MM.1S (cell line): ENCODE results near the gene SEMA6C.

Experiments
- DNase-seq: peaks from one replicate; pipeline ENCODE4 v3.0.0-alpha.2; 2015
- H2AFZ ChIP-seq: fragments of 300-600 bp; sonication (generic); 2 replicates; pipeline ENCODE4 v1.6.0; 2016; ENCODE audit warnings: antibody characterized with exemption, low read length
- H3F3A ChIP-seq: fragments of 300-600 bp; sonication (generic); 2 replicates; pipeline ENCODE4 v1.6.1; 2016; ENCODE audit warnings: mild to moderate bottlenecking, antibody characterized with exemption, low read length, moderate library complexity, mixed read lengths; ENCODE audit not compliant: insufficient read depth
- H3K27ac ChIP-seq: fragments of 300-600 bp; sonication (generic); 2 replicates; pipeline ENCODE4 v1.5.1; 2016; ENCODE audit warnings: mild to moderate bottlenecking, low read length
- H3K27me3 ChIP-seq: fragments of 300-600 bp; sonication (generic); replicated peaks from 2 replicates; pipeline ENCODE4 v1.6.0; 2016; ENCODE audit warnings: low read length; ENCODE audit not compliant: insufficient read depth
- H3K36me3 ChIP-seq: fragments of 300-600 bp; sonication (generic); replicated peaks from 2 replicates; pipeline ENCODE4 v1.6.1; 2016; ENCODE audit warnings: mild to moderate bottlenecking, low read length, mixed read lengths; ENCODE audit not compliant: insufficient read depth
- H3K4me1 ChIP-seq: fragments of 300-600 bp; sonication (generic); 2 replicates; pipeline ENCODE4 v1.6.1; 2016; ENCODE audit warnings: low read length, mixed read lengths
- H3K4me2 ChIP-seq: fragments of 300-600 bp; sonication (generic); 2 replicates; pipeline ENCODE4 v1.6.0; 2016; ENCODE audit warnings: low read depth, low read length
- H3K4me3 ChIP-seq: fragments of 300-600 bp; sonication (generic); 2 replicates; pipeline ENCODE4 v1.5.1; 2016; ENCODE audit warnings: low read length, mixed read lengths
- H3K79me2 ChIP-seq: fragments of 300-600 bp; sonication (generic); 2 replicates; pipeline ENCODE4 v1.6.1; 2016; ENCODE audit warnings: mixed run types, low read length, mixed read lengths
- H3K9ac ChIP-seq: fragments of 300-600 bp; sonication (generic); 2 replicates; pipeline ENCODE4 v1.6.1; 2016; ENCODE audit warnings: low read length, mixed read lengths
- H3K9me2 ChIP-seq: fragments of 300-600 bp; sonication (generic); replicated peaks from 2 replicates; pipeline ENCODE4 v1.6.1; 2016; ENCODE audit warnings: mild to moderate bottlenecking, low read length, mixed read lengths; ENCODE audit not compliant: insufficient read depth
- H3K9me3 ChIP-seq: fragments of 300-600 bp; sonication (generic); replicated peaks from 2 replicates; pipeline ENCODE4 v1.6.1; 2016; ENCODE audit warnings: mild to moderate bottlenecking, low read length, mixed read lengths; ENCODE audit not compliant: insufficient read depth
- H4K20me1 ChIP-seq: fragments of 300-600 bp; sonication (generic); 2 replicates; pipeline ENCODE4 v1.6.1; 2016; ENCODE audit warnings: mild to moderate bottlenecking, low read length, moderate library complexity, mixed read lengths; ENCODE audit not compliant: insufficient read depth
- CTCF ChIP-seq: fragments of 300-600 bp; sonication (generic); IDR thresholded peaks from 2 replicates; pipeline ENCODE4 v1.5.1; 2016; ENCODE audit warnings: antibody characterized with exemption, low read length, mixed read lengths
- EZH2 ChIP-seq: fragments of 300-600 bp; sonication (generic); optimal IDR thresholded peaks from 2 replicates; pipeline ENCODE3; 2017; ENCODE audit warnings: low read depth, mild to moderate bottlenecking, antibody characterized with exemption, low read length, mixed read lengths
- EZH2phosphoT487 ChIP-seq: fragments of 300-600 bp; sonication (generic); IDR thresholded peaks from 2 replicates; pipeline ENCODE4 v1.6.1; 2018; ENCODE audit warnings: antibody characterized with exemption, low read length

The SEMA6C gene

GRCh38 chr1:151133018-151133806 lies 13.2 kb downstream of the SEMA6C start:
- peaks cover 32% of the 10 kb centered on the region for H3K27me3 ChIP-seq
- H3K9me3 ChIP-seq, result no peaks in the 10 kb centered on the region
- H3K9ac ChIP-seq, result no peak overlapping the region
- no peak overlapping the region for H3K4me2 ChIP-seq
- H3K27ac ChIP-seq, result no peak overlapping the region
- no peaks in the 10 kb centered on the region for H3K36me3 ChIP-seq
- no peak overlapping the region for H3K4me3 ChIP-seq
- no peak for DNase-seq
- TF ChIP-seq EZH2phosphoT487, result no peak
- no peak for TF ChIP-seq CTCF
- TF ChIP-seq EZH2, result no peak
- no peaks in the 10 kb centered on the region for H3F3A ChIP-seq
- peaks cover 9% of the 10 kb centered on the region for H3K4me1 ChIP-seq
- no peaks in the 10 kb centered on the region for H4K20me1 ChIP-seq
- no peaks in the 10 kb centered on the region for H3K9me2 ChIP-seq
- no peaks in the 10 kb centered on the region for H3K79me2 ChIP-seq
- H2AFZ ChIP-seq, result no peak overlapping the region

- H3K27me3 ChIP-seq, result peaks cover 31% of the 10 kb centered on the region
- DNase-seq, result no peak
- no peak overlapping the region for H2AFZ ChIP-seq
- H3K4me2 ChIP-seq, result no peak overlapping the region
- H3K4me3 ChIP-seq, result no peak overlapping the region
- H3F3A ChIP-seq, result no peaks in the 10 kb centered on the region
- no peaks in the 10 kb centered on the region for H3K36me3 ChIP-seq
- H3K79me2 ChIP-seq, result no peaks in the 10 kb centered on the region
- no peaks in the 10 kb centered on the region for H3K9me2 ChIP-seq
- H3K9me3 ChIP-seq, result no peaks in the 10 kb centered on the region
- H3K9ac ChIP-seq, result no peak overlapping the region
- H3K4me1 ChIP-seq, result peaks cover 9% of the 10 kb centered on the region
- H3K27ac ChIP-seq, result no peak overlapping the region
- TF ChIP-seq EZH2phosphoT487 (no peak), EZH2 (no peak), CTCF (no peak)
- no peaks in the 10 kb centered on the region for H4K20me1 ChIP-seq
These were observed 14.0 kb downstream of the SEMA6C start for GRCh38 chr1:151132335-151133017.

- H3K9me2 ChIP-seq, result no peaks in the 10 kb centered on the region
- H3K4me1 ChIP-seq, result peaks cover 9% of the 10 kb centered on the region
- H2AFZ ChIP-seq, result no peak overlapping the region
- H3K27ac ChIP-seq, result no peak overlapping the region
- no peaks in the 10 kb centered on the region for H3F3A ChIP-seq
- no peaks in the 10 kb centered on the region for H3K9me3 ChIP-seq
- H4K20me1 ChIP-seq, result no peaks in the 10 kb centered on the region
- H3K27me3 ChIP-seq, result peaks cover 31% of the 10 kb centered on the region
- H3K4me2 ChIP-seq, result no peak overlapping the region
- DNase-seq, result no peak
- H3K36me3 ChIP-seq, result no peaks in the 10 kb centered on the region
- no peak overlapping the region for H3K9ac ChIP-seq
- H3K79me2 ChIP-seq, result no peaks in the 10 kb centered on the region
- no peak overlapping the region for H3K4me3 ChIP-seq
- no peak for TF ChIP-seq EZH2
- no peak for TF ChIP-seq EZH2phosphoT487
- no peak for TF ChIP-seq CTCF
These were observed 14.6 kb downstream of the SEMA6C start for GRCh38 chr1:151131701-151132334.
